ENCODE results near the gene NDN. TPM values are rescaled to one million over a fixed set of nuclear protein-coding genes. Genes with fewer than 3 reads are reported as not detected.

NDN gene
- total and polyA plus RNA-seq, 2 of the 8 experiments (the other 6 are each of a cell fraction or from before 2014, with no cell fraction given): 29.4 to 39.3 TPM

DNA sequence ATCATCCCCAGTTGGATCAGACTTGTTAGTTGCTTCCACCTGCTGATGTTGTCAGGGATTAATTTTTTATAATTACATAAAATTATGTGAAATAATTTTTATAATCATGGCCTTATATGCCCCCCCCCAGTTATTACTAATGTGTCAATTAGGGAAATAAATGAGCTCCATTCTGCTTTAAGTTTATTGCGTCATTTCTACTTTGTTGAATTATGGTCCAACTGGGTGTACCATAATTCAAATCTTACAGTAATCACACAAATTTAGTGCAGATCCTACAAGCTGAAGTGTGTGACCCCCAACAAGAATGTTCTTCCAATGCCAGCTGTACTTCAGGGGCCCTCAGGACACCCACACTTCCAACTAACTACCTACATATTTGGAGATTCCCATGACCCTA lies 7.5 kb upstream of the NDN start:
- Histone ChIP-seq H2BK20ac (ENCODE audit: low read length) (no peak overlapping the region), H3K56ac (replicated peaks; ENCODE audit: insufficient read length, low read depth, low read length) (no peak overlapping the region), H3K9me3 (ENCODE audit: insufficient read depth in 2 of 2, low read depth in 1 of 2, low read length in 1 of 2) (peaks cover 26 to 50% of the 10 kb centered on the region in 2 experiments), H3K36me3 (ENCODE audit: control insufficient read depth in 2 of 4, insufficient read depth in 4 of 4, low read length in 3 of 4) (no peaks in the 10 kb centered on the region), H4K8ac (ENCODE audit: extremely low read depth, insufficient read depth, low read length) (no peak overlapping the region), H2AFZ (ENCODE audit: low read length) (no peak overlapping the region), H3K79me2 (ENCODE audit: control insufficient read depth in 1 of 2, insufficient read depth in 2 of 2, low read length in 2 of 2) (no peaks in the 10 kb centered on the region), H3K9ac (replicated peaks in 1 of 4; ENCODE audit: extremely low read depth in 1 of 4, low read depth in 3 of 4, low read length in 3 of 4) (no peak overlapping the region), H3K4ac (replicated peaks; ENCODE audit: insufficient read length, low read depth, low read length) (no peak overlapping the region), H2BK120ac (replicated peaks; ENCODE audit: low read depth, low read length) (no peak overlapping the region), H4K5ac (ENCODE audit: insufficient read length, low read depth, low read length) (no peak overlapping the region), H4K20me1 (replicated peaks in 1 of 2; ENCODE audit: control insufficient read depth in 1 of 2, insufficient read depth in 2 of 2, low read length in 2 of 2) (no peaks in the 10 kb centered on the region), H3K4me2 (ENCODE audit: insufficient read depth in 1 of 2, low read depth in 2 of 2, low read length in 2 of 2) (no peak overlapping the region), H2BK5ac (ENCODE audit: low read depth, low read length) (no peak overlapping the region), H3K18ac (ENCODE audit: extremely low read depth, low read length) (no peak overlapping the region), H3K4me1 (replicated peaks in 1 of 4; ENCODE audit: control insufficient read depth in 3 of 4, insufficient read depth in 4 of 4, low read length in 3 of 4) (0 out of 7 replicates have a peak, but pooled peaks cover 0 to 2% (median 0%) of the 10 kb centered on the region in 4 experiments), H3K79me1 (ENCODE audit: low read depth, low read length) (no peaks in the 10 kb centered on the region), H4K91ac (replicated peaks; ENCODE audit: insufficient read length, low read length) (no peak overlapping the region), H3K23me2 (ENCODE audit: low read depth, low read length) (no peaks in the 10 kb centered on the region), H3K14ac (ENCODE audit: insufficient read length) (no peak overlapping the region), H3K4me3 (ENCODE audit: extremely low read depth in 1 of 4, insufficient read depth in 2 of 4, low read depth in 3 of 4, low read length in 4 of 4) (no peak overlapping the region), H2AK5ac (ENCODE audit: low read depth, low read length) (no peak overlapping the region), H2BK15ac (ENCODE audit: low read length) (no peak overlapping the region), H2BK12ac (ENCODE audit: low read depth, low read length) (no peak overlapping the region), H3K27ac (ENCODE audit: low read depth, low read length) (no peak overlapping the region), H3K23ac (ENCODE audit: insufficient read length) (no peak overlapping the region), H3K27me3 (replicated peaks in 1 of 4; ENCODE audit: control insufficient read depth in 3 of 4, extremely low read depth in 1 of 4, insufficient read depth in 3 of 4, low read length in 3 of 4) (no peaks in the 10 kb centered on the region)
- 95% methylated on average over 1 of the region's 1 CpG; no CpG with 5 or more reads in 1 of the 2 experiments for WGBS, 2 experiments (ENCODE audit: extremely low coverage in 1 of 2, insufficient coverage in 1 of 2, insufficient read length in 1 of 2, insufficient replicate concordance in 2 of 2, low coverage in 1 of 2, low lambda C conversion rate in 2 of 2, missing lambda C conversion rate in 1 of 2)
- POLR2A ChIA-PET (ENCODE audit: partially characterized antibody): no interaction called here
- no peak for DNase-seq (ENCODE audit: low read depth in 1 of 2, low spot score in 2 of 2)
- no peak for FAIRE-seq
- TF ChIP-seq, protein P1, sequence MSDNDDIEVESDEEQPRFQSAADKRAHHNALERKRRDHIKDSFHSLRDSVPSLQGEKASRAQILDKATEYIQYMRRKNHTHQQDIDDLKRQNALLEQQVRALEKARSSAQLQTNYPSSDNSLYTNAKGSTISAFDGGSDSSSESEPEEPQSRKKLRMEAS (IDR thresholded peaks at IDR 0.05): no peak
- TF ChIP-seq FOSL1 (IDR thresholded peaks at IDR 0.05; ENCODE audit: insufficient read depth, low read depth, low read length) (no peak), KDM5A (IDR thresholded peaks at IDR 0.05; ENCODE audit: low read length) (no peak), SUZ12 (IDR thresholded peaks at IDR 0.05; ENCODE audit: low read length) (no peak), RAD21 (IDR thresholded peaks at IDR 0.05 in 1 of 2, conservative IDR thresholded peaks at IDR 0.05 in 1 of 2; ENCODE audit: low read depth in 2 of 2, low read length in 2 of 2) (no peak), SIRT6 (IDR thresholded peaks at IDR 0.05; ENCODE audit: low read length) (no peak), SIX5 (IDR thresholded peaks at IDR 0.05; ENCODE audit: low read depth, low read length) (no peak), BACH1 (IDR thresholded peaks at IDR 0.05; ENCODE audit: low read length) (no peak)
- TF ChIP-seq, protein P2, sequence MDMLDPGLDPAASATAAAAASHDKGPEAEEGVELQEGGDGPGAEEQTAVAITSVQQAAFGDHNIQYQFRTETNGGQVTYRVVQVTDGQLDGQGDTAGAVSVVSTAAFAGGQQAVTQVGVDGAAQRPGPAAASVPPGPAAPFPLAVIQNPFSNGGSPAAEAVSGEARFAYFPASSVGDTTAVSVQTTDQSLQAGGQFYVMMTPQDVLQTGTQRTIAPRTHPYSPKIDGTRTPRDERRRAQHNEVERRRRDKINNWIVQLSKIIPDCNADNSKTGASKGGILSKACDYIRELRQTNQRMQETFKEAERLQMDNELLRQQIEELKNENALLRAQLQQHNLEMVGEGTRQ (IDR thresholded peaks at IDR 0.05; ENCODE audit: low read length): no peak
- TF ChIP-seq, protein P3, sequence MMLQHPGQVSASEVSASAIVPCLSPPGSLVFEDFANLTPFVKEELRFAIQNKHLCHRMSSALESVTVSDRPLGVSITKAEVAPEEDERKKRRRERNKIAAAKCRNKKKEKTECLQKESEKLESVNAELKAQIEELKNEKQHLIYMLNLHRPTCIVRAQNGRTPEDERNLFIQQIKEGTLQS (IDR thresholded peaks at IDR 0.05; ENCODE audit: insufficient read depth, low read depth, low read length): no peak
- CTCF ChIA-PET (ENCODE audit: partially characterized antibody): no interaction called here

Measured in H1 (cell line).